IMR-90 (cell line): ENCODE measurements around the gene BNIP3. TPM values are rescaled to one million over a fixed set of nuclear protein-coding genes. Genes with fewer than 3 reads are reported as not detected.

ENCODE experiments used
- ATAC-seq: fragments of 200-7000 bp; cut with Tn5 transposase; 2 replicates; pipeline ENCODE4 v1.9.1; 2020; ENCODE audit warnings: low read depth, mild to moderate bottlenecking, moderate library complexity
- BruUV-seq: library from RNA; stranded (reverse); fragments of 400-500 nt; replicated peaks from 2 replicates; lab custom pipeline; 2021; lab: Mats Ljungman, UMichigan
- CTCF ChIA-PET: fragments of 300-600 bp; formaldehyde crosslinking; extraction: SDS; loops from one replicate; lab custom pipeline; 2021; ENCODE audit warnings: antibody characterized with exemption; lab: Yijun Ruan, JAX
- POLR2A ChIA-PET: fragments of 300-600 bp; sonication (Branson Sonifier 250); formaldehyde crosslinking; loops from one replicate; lab custom pipeline; 2022; ENCODE audit warnings: antibody characterized with exemption; ENCODE audit not compliant: unreplicated experiment; lab: Charles Lee
- DNase-seq: peaks from one replicate; pipeline ENCODE4 v3.0.0; 2013
- H2AFZ ChIP-seq: replicated peaks from 2 replicates; pipeline ENCODE3; 2013; ENCODE audit warnings: low read length, mild to moderate bottlenecking; ENCODE audit not compliant: poor library complexity
- H2AK5ac ChIP-seq: 2 replicates; pipeline ENCODE4 v1.6.1; 2013; ENCODE audit warnings: low read depth, low read length, inconsistent platforms
- H2AK9ac ChIP-seq: replicated peaks from 2 replicates; pipeline ENCODE3; 2013; ENCODE audit warnings: mild to moderate bottlenecking, low read depth, low read length, moderate library complexity; ENCODE audit not compliant: poor library complexity
- H2BK120ac ChIP-seq: 2 replicates; pipeline ENCODE4 v1.6.1; 2013; ENCODE audit warnings: low read depth, low read length, inconsistent platforms
- H2BK15ac ChIP-seq: 3 replicates; pipeline ENCODE4 v1.6.1; 2013; ENCODE audit warnings: low read depth, low read length, inconsistent platforms
- H2BK20ac ChIP-seq: 2 replicates; pipeline ENCODE4 v1.6.1; 2013; ENCODE audit warnings: low read depth, mild to moderate bottlenecking, inconsistent platforms, low read length, moderate library complexity
- H2BK5ac ChIP-seq: 2 replicates; pipeline ENCODE4 v1.6.1; 2013; ENCODE audit warnings: mild to moderate bottlenecking, low read depth, low read length, inconsistent platforms; ENCODE audit not compliant: poor library complexity, severe bottlenecking
- H3K14ac ChIP-seq: replicated peaks from 2 replicates; pipeline ENCODE4 v1.6.1; 2013; ENCODE audit warnings: low read depth, low read length, inconsistent platforms
- H3K18ac ChIP-seq: 2 replicates; pipeline ENCODE4 v1.6.1; 2013; ENCODE audit warnings: low read depth, low read length, control low read depth
- H3K23ac ChIP-seq: 2 replicates; pipeline ENCODE4 v1.6.1; 2013; ENCODE audit warnings: low read depth, low read length, inconsistent platforms
- H3K27ac ChIP-seq: 2 replicates; pipeline ENCODE4 v1.5.1; 2013; ENCODE audit warnings: mild to moderate bottlenecking, control low read depth, low read length; ENCODE audit not compliant: insufficient read depth
- H3K27me3 ChIP-seq: 2 replicates; pipeline ENCODE4 v1.6.1; 2013; ENCODE audit warnings: low read length; ENCODE audit not compliant: control insufficient read depth, insufficient read depth
- H3K36me3 ChIP-seq: 2 replicates; pipeline ENCODE4 v1.6.1; 2013; ENCODE audit warnings: low read length, mixed read lengths; ENCODE audit not compliant: control insufficient read depth, insufficient read depth
- H3K4ac ChIP-seq: 2 replicates; pipeline ENCODE4 v1.6.1; 2013; ENCODE audit warnings: low read depth, low read length, inconsistent platforms
- H3K4me1 ChIP-seq: 2 replicates; pipeline ENCODE4 v1.6.1; 2013; ENCODE audit warnings: low read length, mixed read lengths; ENCODE audit not compliant: control insufficient read depth, insufficient read depth
- H3K4me2 ChIP-seq: 2 replicates; pipeline ENCODE4 v1.6.1; 2013; ENCODE audit warnings: low read depth, mild to moderate bottlenecking, control low read depth, low read length, moderate library complexity
- H3K4me3 ChIP-seq: 2 replicates; pipeline ENCODE4 v1.5.1; 2013; ENCODE audit warnings: low read depth, mild to moderate bottlenecking, control low read depth, low read length, moderate library complexity; ENCODE audit not compliant: insufficient read depth
- H3K56ac ChIP-seq: 2 replicates; pipeline ENCODE4 v1.6.1; 2013; ENCODE audit warnings: low read length, inconsistent platforms; ENCODE audit not compliant: insufficient read depth; ENCODE audit errors: extremely low read depth
- H3K79me1 ChIP-seq, 2 experiments: 2 replicates each; pipeline ENCODE4 v1.6.1; 2013; ENCODE audit warnings: low read length in 2 of 2, inconsistent platforms in 1 of 2, low read depth in 1 of 2
- H3K9ac ChIP-seq: 2 replicates; pipeline ENCODE4 v1.6.1; 2013; ENCODE audit warnings: low read depth, low read length, control low read depth
- H3K9me1 ChIP-seq: 2 replicates; pipeline ENCODE4 v1.6.1; 2013; ENCODE audit warnings: low read length, inconsistent platforms; ENCODE audit not compliant: insufficient read depth
- H3K9me3 ChIP-seq: 2 replicates; pipeline ENCODE4 v1.6.1; 2013; ENCODE audit warnings: low read length; ENCODE audit not compliant: control insufficient read depth, insufficient read depth
- H4K20me1 ChIP-seq: 2 replicates; pipeline ENCODE4 v1.6.1; 2013; ENCODE audit warnings: low read length, inconsistent platforms; ENCODE audit not compliant: insufficient read depth
- H4K5ac ChIP-seq: 2 replicates; pipeline ENCODE4 v1.6.1; 2013; ENCODE audit warnings: mild to moderate bottlenecking, low read depth, low read length, control low read depth
- H4K8ac ChIP-seq, 2 experiments: 2 replicates each; pipeline ENCODE4 v1.6.1; 2013; ENCODE audit warnings: low read depth in 2 of 2, low read length in 2 of 2, control low read depth in 1 of 2, inconsistent platforms in 1 of 2
- H4K91ac ChIP-seq: 2 replicates; pipeline ENCODE4 v1.6.1; 2013; ENCODE audit warnings: low read depth, low read length, inconsistent platforms; ENCODE audit not compliant: insufficient read depth
- CHD1 ChIP-seq: IDR thresholded peaks from 2 replicates; pipeline ENCODE4 v1.6.1; 2012; ENCODE audit warnings: low read depth, low read length, improper control_type of control experiment
- SMC3 ChIP-seq: fragments of 150-350 bp; IDR thresholded peaks from 2 replicates; pipeline ENCODE4 v1.6.1; 2016; ENCODE audit warnings: low read depth, mild to moderate bottlenecking, antibody characterized with exemption, low read length, moderate library complexity
- WGBS, 2 experiments: methylation state at CpG; one replicate each; pipeline versions ENCODE4 v1.1.5 to v1.1.7; 2013; ENCODE audit warnings: missing lambda C conversion rate in 2 of 2; ENCODE audit not compliant: insufficient read length in 1 of 2; ENCODE audit errors: extremely low coverage in 2 of 2; 5-methylcytosine and 5-hydroxymethylcytosine counted together
- dilution Hi-C: fragments of 300-500 bp; cut with HindIII; formaldehyde crosslinking; loops from one replicate; pipeline ENCODE4 v1.14.3; 2018; ENCODE audit warnings: low sequenced_read_pairs; ENCODE audit not compliant: unreplicated experiment
- in situ Hi-C: fragments of 300-500 bp; cut with MboI; formaldehyde crosslinking; loops from 3 replicates; pipeline ENCODE4 v1.14.3; 2019; ENCODE audit warnings: low sequenced_read_pairs, inconsistent platforms, mixed read lengths
- intact Hi-C: fragments of 100-400 bp; cut with micrococcal nuclease; formaldehyde crosslinking; loops from 2 replicates; pipeline ENCODE4 v1.10.0; 2022
- polyA plus RNA-seq, 3 experiments: library from polyadenylated mRNA; depleted of rRNA; stranded (reverse); fragments of >200 nt; gene quantifications; 2 replicates each; pipeline ENCODE4 v1.2.3, GENCODE V29; 2012; ENCODE audit warnings: low replicate concordance in 1 of 3
- total RNA-seq: library from RNA; depleted of rRNA; stranded (reverse); fragments of >200 nt; gene quantifications from 2 replicates; pipeline ENCODE4 v1.2.3, GENCODE V29; 2012
- TF ChIP-seq, protein P1 (sequence below): conservative IDR thresholded peaks from 2 replicates; pipeline ENCODE4 v1.5.1; 2012; ENCODE audit warnings: mild to moderate bottlenecking, low read depth, low read length, improper control_type of control experiment

Gene BNIP3
- total and polyA plus RNA-seq, 2 of the 4 experiments (the other 2 are of a cell fraction) = 134 to 211 TPM

DNA sequence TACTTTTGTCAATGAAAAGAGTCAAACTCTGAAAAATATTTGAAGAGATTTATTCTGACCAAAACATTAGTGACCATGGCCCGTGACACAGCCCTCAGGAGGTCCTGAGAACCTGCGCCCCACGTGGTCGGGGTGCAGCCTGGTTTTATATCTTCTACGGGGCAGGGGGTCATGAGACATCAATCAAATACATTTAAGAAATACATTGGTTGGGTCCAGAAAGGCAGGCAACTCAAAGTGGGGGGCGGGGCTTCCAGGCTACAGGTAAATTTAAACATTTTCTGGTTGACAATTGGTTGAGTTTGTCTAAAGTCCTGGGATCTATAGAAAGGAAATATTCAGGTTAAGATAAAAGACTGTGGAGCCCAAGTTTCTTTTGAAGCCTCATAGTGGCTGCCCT lies 34.8 kb upstream of the BNIP3 start:
- ATAC-seq = no peak
- Histone ChIP-seq H2AFZ (no peak overlapping the region), H2AK9ac (no peak overlapping the region), H4K20me1 (no peaks in the 10 kb centered on the region), H3K4me2 (no peak overlapping the region), H3K9ac (no peak overlapping the region), H2AK5ac (no peak overlapping the region), H3K27ac (no peak overlapping the region), H3K23ac (no peak overlapping the region), H4K8ac (no peak overlapping the region), H3K4me1 (no peaks in the 10 kb centered on the region), H3K27me3 (peaks cover 27% of the 10 kb centered on the region), H3K14ac (no peak overlapping the region), H2BK15ac (no peak overlapping the region), H2BK120ac (no peak overlapping the region), H2BK20ac (no peak overlapping the region), H3K9me3 (no peaks in the 10 kb centered on the region), H3K36me3 (no peaks in the 10 kb centered on the region), H3K56ac (no peak overlapping the region), H3K79me1 (no peaks in the 10 kb centered on the region), H4K5ac (no peak overlapping the region), H3K18ac (no peak overlapping the region), H3K4ac (no peak overlapping the region), H3K4me3 (no peak overlapping the region), H3K9me1 (no peaks in the 10 kb centered on the region), H2BK5ac (no peak overlapping the region), H4K91ac (no peak overlapping the region)
- TF ChIP-seq, protein P1, sequence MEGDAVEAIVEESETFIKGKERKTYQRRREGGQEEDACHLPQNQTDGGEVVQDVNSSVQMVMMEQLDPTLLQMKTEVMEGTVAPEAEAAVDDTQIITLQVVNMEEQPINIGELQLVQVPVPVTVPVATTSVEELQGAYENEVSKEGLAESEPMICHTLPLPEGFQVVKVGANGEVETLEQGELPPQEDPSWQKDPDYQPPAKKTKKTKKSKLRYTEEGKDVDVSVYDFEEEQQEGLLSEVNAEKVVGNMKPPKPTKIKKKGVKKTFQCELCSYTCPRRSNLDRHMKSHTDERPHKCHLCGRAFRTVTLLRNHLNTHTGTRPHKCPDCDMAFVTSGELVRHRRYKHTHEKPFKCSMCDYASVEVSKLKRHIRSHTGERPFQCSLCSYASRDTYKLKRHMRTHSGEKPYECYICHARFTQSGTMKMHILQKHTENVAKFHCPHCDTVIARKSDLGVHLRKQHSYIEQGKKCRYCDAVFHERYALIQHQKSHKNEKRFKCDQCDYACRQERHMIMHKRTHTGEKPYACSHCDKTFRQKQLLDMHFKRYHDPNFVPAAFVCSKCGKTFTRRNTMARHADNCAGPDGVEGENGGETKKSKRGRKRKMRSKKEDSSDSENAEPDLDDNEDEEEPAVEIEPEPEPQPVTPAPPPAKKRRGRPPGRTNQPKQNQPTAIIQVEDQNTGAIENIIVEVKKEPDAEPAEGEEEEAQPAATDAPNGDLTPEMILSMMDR = no peak
- TF ChIP-seq SMC3 (no peak), CHD1 (no peak)
- in situ Hi-C loops = loop anchor here (25.0 kb wide), 1 partner anchor 1829 kb away; no protein-coding TSS in a partner anchor
- no TSS peak for BruUV-seq
- POLR2A ChIA-PET = no interaction called here
- CTCF ChIA-PET = no interaction called here
- no CpG with 5 or more reads among the region's 6 CpGs for WGBS, 2 experiments
- dilution Hi-C loops = no loop called here
- intact Hi-C loops = no loop called here
- no peak for DNase-seq
